ENCODE data around the gene OR2V1. TPM values are rescaled to one million over a fixed set of nuclear protein-coding genes. Genes with fewer than 3 reads are reported as not detected.

The OR2V1 gene
- total and polyA plus RNA-seq, 2 of the 13 experiments (the other 11 are each of a cell fraction or from before 2014, with no cell fraction given): not detected

GRCh38 chr5:181158869-181159268 is 27.9 kb upstream of the OR2V1 start:
- 90% methylated on average over 3 of the region's 3 CpGs for WGBS (ENCODE audit: low lambda C conversion rate)
- ChIA-PET POLR2A (no interaction called here), CTCF (ENCODE audit: low intra/inter-chr PET ratio, low total read pairs) (interaction anchor here (0.7 to 2.4 kb wide), 2 partner anchors 26 to 290 kb away, joined by 3 to 11 read pairs; no protein-coding TSS in a partner anchor)
- BruUV-seq (replicated peaks): no TSS peak
- peaks cover 0 to 13% of the 10 kb centered on the region in 2 experiments; a peak in 3 of 5 replicates for H3K27me3 ChIP-seq (ENCODE audit: control insufficient read depth in 1 of 2, insufficient read depth in 2 of 2, low read length in 2 of 2)
- H3K4me3 ChIP-seq (replicated peaks in 1 of 3; ENCODE audit: insufficient read depth in 1 of 3, low read depth in 2 of 3, low read length in 3 of 3): no peak overlapping the region
- H3K79me2 ChIP-seq (ENCODE audit: insufficient read depth, low read length): no peaks in the 10 kb centered on the region
- no peak for ATAC-seq
- intact Hi-C loops (cut with micrococcal nuclease; ENCODE audit: unreplicated experiment) (loop anchor here (2.0 to 10.0 kb wide), 2 partner anchors 294 to 374 kb away; partner anchors contain the start of gene ZFP62), in situ Hi-C loops (cut with HindIII; ENCODE audit: extremely low pct_ligation_motif_present, low pct_unique_long_range_greater_than_20kb) (loop anchor here (5.0 to 10.0 kb wide), 2 partner anchors 287 to 374 kb away; no protein-coding TSS in a partner anchor)
- FAIRE-seq: no peak
- peaks cover 32% of the 10 kb centered on the region for H3K4me1 ChIP-seq (ENCODE audit: insufficient read depth, low read length)
- no peaks in the 10 kb centered on the region for H4K20me1 ChIP-seq (ENCODE audit: insufficient read depth, low read length)
- no peak for DNase-seq (ENCODE audit: low spot score)
- H2AFZ ChIP-seq (ENCODE audit: low read length): no peak overlapping the region
- no peak overlapping the region for H3K9ac ChIP-seq (ENCODE audit: insufficient read depth, low read depth, low read length)
- no peak overlapping the region for H3K27ac ChIP-seq (ENCODE audit: extremely low read length, insufficient read depth, low read length)
- TF ChIP-seq, protein P1, sequence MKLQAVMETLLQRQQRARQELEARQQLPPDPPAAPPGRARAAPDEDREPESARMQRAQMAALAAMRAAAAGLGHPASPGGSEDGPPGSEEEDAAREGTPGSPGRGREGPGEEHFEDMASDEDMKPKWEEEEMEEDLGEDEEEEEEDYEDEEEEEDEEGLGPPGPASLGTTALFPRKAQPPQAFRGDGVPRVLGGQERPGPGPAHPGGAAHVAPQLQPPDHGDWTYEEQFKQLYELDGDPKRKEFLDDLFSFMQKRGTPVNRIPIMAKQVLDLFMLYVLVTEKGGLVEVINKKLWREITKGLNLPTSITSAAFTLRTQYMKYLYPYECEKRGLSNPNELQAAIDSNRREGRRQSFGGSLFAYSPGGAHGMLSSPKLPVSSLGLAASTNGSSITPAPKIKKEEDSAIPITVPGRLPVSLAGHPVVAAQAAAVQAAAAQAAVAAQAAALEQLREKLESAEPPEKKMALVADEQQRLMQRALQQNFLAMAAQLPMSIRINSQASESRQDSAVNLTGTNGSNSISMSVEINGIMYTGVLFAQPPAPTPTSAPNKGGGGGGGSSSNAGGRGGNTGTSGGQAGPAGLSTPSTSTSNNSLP (IDR thresholded peaks at IDR 0.05; ENCODE audit: low read depth, low read length): no peak
- TF ChIP-seq ZNF18 (CRISPR knock-in tag; IDR thresholded peaks at IDR 0.05; ENCODE audit: insufficient replicate concordance) (no peak), PBX3 (CRISPR knock-in tag; IDR thresholded peaks at IDR 0.05; ENCODE audit: borderline replicate concordance) (no peak), TOPORS (CRISPR knock-in tag; IDR thresholded peaks at IDR 0.05) (no peak), ZNF784 (CRISPR knock-in tag; IDR thresholded peaks at IDR 0.05; ENCODE audit: borderline replicate concordance) (no peak), THAP7 (CRISPR knock-in tag; IDR thresholded peaks at IDR 0.05) (no peak), CCDC6 (CRISPR knock-in tag; IDR thresholded peaks at IDR 0.05) (no peak), PAXIP1 (CRISPR knock-in tag; conservative IDR thresholded peaks at IDR 0.05) (no peak), KAT2B (IDR thresholded peaks at IDR 0.05; ENCODE audit: borderline replicate concordance, low read depth, low read length) (no peak)
- no peaks in the 10 kb centered on the region for H3K9me3 ChIP-seq (ENCODE audit: low read length)
- no peak overlapping the region for H3K4me2 ChIP-seq (ENCODE audit: low read depth, low read length)
- no peaks in the 10 kb centered on the region for H3K36me3 ChIP-seq (replicated peaks in 1 of 2; ENCODE audit: control insufficient read depth in 1 of 2, insufficient read depth in 2 of 2, low read length in 2 of 2)
